ENCODE measurements around the gene TRPC4.
"Not testable (repeated sequence)": the region's sequence is repeated elsewhere in the genome, so short reads cannot be mapped to it uniquely, and the experiment has no call there.

Gene TRPC4

DNA sequence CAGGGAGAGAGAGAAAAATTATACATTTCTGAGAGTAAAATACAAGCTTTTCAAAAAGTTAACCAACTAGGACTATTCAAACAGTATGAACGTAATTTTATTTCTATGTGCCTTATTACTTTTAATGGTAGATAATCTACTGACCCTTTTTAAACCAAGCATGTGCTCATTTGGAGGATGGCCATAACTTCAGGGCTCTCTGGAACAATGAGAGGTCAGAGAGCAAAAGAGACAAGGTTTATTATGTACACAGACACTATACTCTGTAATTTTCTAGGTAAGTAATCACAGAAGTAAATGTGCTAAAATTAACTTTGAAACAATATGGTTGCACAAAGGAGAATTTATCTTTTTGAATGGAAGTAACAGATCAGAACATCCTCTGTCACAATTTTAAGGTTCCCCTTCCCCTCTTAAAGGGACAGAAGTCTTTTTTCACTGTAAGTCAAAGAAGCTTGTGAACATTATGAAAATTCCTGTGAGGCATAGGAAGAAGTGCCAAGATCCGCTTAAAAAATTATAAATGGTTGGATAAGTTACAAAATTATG, 272.0 kb downstream of the TRPC4 start:
- DNase-seq: no peak

DNA sequence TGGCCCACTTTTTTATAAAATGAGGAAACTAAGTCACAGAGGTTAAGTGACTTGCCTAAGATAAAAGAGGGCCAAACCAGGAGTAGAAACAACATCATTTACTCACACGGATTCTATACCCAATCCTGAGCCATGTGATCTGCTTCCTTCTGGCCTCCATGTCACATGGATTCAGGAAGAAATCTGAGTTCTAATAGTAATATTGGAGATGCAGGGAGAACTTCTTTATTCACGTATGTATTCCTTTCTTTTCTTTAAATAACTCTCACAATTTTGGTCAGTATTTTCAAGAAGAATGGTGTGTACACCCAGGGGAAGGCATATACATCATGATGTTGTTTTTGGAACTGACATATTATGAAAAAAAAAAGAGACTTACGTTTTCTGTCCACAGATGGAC, 272.8 kb downstream of the TRPC4 start:
- no peak for DNase-seq

DNA sequence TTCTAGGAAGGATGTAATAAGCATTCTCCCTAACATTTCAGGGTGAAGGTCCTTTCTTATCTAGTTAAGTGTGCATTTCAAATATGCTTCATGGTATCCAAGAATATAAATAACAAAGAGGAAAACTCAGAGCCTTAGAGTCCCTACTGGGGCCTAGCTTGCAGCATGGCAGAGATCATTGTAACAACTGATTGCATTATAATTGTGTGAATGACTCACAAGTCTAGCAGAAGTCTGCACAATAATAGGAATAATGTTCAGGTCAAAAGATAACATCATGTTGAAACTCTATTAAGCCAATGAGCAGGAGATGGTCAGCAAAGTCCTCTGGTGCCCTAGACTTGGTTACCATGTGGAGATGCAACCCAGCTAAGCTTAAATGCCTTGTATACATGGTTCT, 274.4 kb downstream of the TRPC4 start:
- DNase-seq: no peak

DNA sequence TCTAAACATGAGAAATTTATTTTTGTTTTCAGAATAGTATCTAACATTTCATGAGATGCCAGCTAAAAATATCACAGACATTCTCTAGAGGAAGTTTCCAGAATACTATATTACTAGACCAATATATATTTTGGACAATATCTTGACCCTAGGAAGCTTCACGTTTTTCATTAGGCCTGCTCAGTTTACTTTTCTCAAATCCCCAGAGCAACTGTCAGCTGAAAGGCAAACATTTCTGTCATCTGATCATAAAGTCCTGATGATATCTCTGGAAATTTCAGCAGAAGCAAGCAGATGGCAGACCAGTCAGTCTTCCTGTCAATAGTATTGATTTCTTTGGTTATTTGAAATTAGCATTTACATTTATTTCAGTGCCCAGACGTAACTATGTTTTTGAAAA, 275.0 kb downstream of the TRPC4 start:
- no peak for DNase-seq

DNA sequence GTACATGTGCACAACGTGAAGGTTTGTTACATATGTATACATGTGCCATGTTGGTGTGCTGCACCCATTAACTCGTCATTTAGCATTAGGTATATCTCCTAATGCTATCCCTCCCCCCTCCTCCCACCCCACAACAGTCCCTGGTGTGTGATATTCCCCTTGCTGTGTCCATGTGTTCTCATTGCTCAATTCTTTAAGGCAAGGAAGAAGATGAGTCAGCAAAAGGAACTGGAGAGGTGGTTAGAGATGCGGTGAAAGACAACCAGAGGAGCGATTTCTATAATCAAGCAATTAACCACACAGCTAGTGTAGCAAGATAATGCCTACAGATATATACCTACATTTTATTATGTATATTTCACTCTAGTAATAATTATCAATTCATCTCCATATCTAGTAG, 280.2 kb downstream of the TRPC4 start:
- DNase-seq: not testable (repeated sequence)

DNA sequence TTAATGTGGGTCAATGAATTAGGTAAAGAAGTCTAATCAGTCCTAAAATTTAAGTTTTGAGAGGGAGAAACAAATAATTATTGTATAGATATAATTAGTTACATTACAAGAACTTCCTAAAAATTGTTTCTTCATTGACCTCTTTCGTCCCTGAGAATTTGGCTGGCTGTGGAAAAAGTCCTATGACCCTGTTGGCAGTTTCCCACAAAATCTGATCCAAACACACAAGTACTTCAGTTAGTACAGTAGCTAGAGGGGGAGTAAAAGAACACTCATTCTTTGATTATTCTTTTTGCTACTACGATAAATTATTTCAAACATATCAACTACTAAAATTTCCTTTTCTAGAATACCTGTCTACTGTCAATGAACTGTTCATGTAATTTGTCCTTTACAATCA, 282.3 kb downstream of the TRPC4 start:
- no peak for DNase-seq
